NCI-H2227 (cell line): ENCODE measurements around the gene SERPINB7.
A peak's percentile ranks its signal among the peaks of the same experiment; 100 is the strongest.

Source experiments
- DNase-seq: peaks from one replicate; lab custom pipeline; 2025; ENCODE audit not compliant: unreplicated experiment; lab: John Stamatoyannopoulos, UW

Gene SERPINB7

DNA sequence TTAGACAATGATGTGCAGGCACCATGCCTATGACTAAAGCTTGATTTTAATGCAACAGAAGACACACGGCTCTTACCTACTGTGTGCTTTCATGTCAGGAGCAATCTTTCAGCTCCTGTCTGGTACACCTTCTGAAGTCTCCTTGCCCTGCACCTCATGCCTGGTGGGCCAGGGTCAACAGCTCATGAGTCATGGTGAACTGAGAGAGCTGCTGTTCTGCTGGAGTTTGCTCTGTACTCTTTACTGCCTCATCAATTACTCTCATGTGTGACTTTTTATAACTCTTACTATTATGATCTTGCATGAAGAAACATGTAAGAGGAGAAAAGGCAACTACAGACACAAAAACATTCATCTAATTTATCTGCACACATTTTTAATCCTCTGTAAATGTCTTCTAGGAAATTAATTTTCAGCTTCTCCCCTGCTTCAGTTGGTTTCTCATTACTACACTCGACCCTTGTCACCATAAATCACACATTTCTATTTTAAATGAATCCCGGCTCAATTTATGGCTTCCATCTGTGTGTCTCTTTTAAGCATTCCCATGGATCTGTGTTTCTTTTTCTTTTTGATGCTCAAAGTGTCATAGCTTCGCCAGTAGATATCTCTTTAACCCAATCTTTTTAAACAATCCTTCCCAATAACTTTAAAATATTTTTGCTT is 9.7 kb downstream of the SERPINB7 start:
- DNase-seq, result peak; percentile 3

DNA sequence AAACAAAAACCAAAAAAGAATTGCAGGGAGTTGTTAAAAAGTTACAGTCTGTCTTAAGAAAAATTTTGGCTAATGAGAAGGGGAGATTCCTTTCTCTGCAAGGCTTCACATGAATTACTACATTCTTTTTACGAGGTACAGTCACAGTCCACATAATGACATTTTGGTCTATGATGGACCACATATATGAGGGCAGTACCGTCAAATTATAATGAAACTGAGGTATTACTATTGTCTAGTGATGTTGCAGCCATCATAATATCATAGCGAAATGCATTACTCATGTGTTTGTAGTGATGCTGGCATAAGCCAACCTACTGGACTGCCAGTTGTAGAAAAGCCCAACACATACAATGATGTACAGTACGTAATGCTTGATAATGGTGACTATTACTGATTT is 12.5 kb downstream of the SERPINB7 start:
- no peak for DNase-seq

DNA sequence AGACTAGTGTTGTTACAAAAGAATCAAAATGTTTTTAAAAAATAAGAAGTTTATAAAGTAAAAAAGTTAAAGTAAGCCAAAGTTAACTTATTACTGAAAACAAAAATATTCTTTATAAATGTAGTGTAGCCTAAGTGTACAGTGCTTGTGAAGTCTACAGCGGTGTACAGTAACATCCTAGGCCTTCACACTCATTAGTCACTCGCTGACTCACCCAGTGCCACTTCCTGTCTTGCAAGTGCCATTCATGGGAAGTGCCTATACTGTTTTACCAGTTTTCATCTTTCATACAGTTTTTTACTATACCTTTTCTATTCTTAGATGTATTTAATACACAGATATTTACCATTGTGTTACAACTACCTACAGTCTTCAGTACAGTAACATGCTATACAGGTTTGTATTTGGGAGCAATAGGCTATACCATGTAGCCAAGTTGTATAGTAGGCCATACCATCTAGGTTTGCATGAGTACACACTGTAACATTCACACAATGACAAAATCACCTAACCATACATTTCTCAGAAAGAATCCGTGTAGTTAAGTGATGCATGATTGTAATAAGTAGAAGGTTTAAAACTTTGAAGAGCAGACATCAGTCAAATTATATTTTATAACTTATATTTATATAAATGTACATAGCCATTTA is 13.4 kb downstream of the SERPINB7 start:
- DNase-seq, result no peak

DNA sequence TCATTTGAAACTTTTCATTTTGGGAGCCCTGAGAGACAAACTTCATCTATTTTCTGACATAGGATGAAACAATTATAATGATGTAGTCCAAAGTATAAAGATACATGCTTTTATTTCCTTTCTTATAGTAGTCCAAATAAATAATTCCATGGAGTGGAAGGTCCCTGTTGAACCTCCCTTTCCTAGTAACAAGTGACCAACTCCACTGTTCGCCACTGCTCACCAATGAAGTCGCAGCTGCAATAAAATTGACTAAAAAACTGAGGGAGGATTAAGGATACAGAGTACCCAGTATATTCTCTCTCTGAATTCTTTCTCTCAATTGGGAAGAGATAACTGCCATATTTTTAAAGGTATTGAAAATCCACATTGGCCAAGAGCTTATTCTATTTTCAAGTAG is 14.1 kb downstream of the SERPINB7 start:
- DNase-seq, result no peak

GRCh38 chr18:63795606-63796005 is 20.4 kb downstream of the SERPINB7 start:
- no peak for DNase-seq

- DNase-seq, result no peak
These were observed 24.0 kb downstream of the SERPINB7 start for GRCh38 chr18:63799189-63799588.

DNA sequence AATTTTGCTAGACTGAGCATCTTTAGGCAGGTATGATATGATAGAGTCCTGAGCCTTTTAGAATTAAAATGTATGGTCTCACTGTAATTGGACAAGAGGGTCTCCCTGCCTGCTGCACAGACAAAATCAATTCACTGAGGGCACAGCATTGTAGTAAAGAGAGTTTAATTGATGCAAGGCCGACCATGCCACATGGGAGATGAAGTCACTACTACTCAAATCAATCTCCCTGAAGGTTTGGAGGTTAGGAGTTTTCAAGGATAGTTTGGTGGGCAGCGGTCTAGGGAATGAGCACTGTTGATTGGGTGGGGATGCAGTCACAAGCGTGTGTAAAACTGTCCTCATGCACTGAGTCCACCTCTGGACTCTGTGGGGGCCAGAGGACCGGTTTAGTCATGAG is 26.1 kb downstream of the SERPINB7 start:
- DNase-seq, result no peak

DNA sequence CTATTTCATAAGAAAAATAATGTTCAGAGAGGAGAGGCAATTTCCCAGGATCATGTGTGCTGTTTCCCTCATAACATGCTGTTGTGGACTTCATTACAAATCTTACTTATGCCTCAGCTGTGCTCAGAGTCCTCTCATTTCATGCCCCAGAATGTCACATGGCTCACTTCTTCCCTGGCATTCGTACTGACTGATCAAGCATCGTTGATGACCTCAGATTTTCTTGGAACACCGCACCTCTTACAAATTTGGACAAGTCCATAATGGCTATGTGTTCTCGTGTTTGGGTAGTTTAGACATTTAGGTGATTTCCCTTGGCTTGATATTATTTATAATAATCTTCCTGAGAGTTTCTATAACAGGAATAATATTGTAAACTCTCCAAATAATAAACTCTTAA is 32.9 kb downstream of the SERPINB7 start:
- no peak for DNase-seq

- no peak for DNase-seq
These were observed 42.3 kb downstream of the SERPINB7 start for GRCh38 chr18:63817441-63818051.

DNA sequence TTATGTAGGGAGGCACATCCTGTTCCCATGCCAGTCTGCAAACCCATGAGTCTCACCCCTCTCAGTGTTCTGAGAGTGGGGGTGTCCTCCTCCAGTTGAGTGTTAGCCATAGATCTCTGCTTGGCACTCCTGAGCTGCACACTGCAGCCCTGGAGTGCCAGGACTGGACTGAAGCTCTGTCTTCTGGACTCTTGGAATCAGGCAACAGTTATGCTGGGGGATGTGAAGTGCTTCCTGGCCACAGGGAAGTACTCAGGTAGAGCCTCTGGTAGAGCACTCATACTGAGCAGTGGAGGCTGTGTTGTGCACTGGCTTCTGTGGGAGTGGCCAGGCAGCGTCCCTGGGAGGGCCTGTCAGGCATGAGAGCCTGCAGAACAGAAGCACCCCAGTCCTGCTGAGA is 43.0 kb downstream of the SERPINB7 start:
- no peak for DNase-seq

DNA sequence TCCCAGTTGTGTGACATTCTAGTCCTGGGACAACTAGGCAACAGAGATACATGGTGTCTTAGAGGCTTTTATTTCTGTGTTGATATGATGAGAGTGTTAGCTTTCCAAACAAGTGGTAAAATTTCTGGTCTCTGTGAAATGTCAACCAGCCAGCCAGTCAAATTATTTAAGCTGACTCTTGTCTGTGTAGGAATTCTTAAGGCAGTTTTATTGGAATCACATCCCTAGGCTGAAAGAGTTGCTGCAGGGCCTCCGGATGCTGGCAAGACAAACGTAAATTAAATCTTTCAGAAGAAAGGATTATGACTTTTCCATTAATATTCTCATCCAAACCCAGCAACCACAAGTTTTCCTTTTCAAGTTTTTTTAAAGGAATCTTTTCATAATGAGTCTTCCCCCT is 44.6 kb downstream of the SERPINB7 start:
- DNase-seq, result no peak

DNA sequence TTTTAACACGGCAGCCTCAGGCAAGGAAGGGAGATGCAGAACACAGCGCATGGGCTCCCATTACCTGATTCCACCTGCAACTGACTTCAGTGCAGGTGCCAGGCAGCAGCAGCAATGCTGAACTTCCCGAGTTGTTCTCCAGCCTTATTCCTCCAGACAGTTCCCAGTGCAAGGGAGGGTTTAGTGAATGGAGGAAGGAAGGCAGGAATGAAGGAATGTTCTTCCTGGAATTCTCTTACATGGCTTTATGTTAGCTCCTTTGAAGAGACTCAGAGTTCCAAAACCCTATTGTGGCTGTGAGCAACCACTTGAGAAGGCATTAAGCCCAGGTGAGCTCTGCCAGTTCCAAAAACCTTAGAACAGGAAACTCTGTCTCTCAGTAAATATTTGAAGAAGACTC is 45.5 kb downstream of the SERPINB7 start:
- DNase-seq, result no peak

DNA sequence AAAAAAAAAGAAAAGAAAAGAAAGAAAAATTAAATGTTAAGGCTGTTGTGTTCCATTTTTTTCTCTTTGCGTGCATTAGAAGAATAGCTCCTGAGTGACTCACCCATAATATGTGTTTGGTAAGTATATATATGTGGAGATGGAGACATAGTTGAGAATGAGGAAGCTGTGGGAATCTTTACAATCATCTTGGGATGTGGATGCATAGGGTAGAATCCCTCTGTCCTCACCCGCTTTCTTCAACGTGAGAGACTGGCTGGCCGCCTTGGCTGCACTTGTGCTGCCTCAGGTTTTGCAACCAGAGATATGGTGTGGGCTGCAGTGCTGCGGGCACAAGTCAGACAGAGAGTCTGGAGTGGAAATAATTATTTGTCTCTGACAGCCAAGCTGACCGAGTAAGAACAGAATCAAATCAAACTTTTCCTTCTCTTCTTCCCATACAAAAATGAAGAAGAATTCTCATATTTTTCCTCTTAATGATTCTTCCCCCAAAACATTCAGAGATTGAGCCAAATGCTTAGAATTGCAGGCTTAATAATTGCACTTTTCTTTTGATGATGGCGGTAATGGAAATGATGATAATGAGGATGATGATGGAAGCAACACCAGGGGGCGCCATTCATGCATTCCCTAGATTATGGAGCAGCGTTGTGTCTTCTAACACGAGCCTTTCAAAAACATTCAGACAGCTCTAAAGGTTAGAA is 48.5 kb downstream of the SERPINB7 start:
- peak; percentile 13 for DNase-seq

GRCh38 chr18:63824220-63824525 is 49.0 kb downstream of the SERPINB7 start:
- no peak for DNase-seq

DNA sequence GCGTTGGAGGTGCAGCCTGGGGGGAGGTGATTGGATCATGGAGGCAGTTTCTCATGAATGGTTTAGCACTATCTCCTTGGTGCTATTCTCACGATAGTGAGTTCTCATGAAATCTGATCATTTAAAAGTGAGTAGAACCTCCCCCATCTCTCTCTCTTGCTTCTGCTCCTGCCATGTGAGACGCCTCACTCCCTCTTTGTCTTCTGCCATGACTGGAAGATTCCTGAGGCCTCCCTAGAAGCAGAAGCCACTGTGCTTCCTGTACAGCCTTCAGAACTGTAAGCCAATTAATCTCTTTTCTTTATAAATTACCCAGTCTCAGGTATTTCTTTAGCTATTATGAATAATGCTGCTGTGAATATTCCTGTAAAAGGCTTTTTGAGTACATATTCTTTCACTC is 52.9 kb downstream of the SERPINB7 start:
- DNase-seq, result no peak

GRCh38 chr18:63828656-63829055 is 53.4 kb downstream of the SERPINB7 start:
- DNase-seq, result no peak

DNA sequence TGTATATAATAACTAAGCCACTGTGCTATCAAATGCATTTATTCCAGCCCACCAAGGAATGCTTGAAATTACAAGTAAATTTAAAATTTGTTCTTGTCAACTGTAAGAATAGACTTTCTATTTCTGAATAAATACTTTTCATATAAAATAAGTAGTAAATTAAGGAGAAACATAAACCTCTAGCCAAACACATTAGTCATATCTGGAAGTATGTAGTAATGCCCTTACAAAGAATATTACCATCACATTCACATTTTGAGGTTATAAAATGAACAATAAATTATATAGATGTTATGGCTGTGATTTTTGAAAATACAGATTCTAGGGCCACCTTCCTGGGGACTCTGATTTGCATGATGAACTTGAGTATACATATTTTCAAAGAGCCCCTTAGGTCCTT is 54.7 kb downstream of the SERPINB7 start:
- no peak for DNase-seq

DNA sequence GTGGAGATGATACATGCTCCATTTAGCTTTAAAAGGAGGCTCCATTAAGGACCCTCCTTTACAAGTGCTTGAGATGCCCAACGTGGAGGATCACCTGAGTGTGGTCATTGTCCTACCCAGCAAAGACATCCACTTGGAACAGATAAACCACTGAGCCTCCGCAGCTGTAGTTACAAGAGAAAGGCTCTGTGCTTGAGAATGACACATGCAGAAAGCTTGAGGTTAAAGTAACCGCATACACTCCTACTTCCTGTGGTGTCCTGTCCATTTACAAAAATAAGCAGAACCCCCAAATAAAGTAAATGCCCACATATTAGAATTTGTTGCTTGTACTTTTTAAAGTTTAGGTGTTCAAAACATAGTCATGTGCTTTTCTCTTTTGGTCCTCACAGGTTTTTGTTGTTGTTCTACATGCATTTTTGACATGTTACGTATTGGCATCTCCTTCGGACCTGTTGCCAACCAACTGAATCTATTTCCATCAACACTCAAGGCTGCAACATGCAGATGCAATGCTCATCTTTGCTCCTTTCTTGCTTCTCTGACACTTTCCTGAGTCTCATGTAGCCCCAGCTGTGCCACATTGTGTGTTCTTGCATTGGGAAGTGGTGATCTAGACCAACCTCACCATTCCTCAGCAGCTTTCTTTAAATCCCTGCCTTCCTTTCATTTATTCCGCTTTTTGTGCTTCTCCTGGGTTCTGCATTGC is 56.0 kb downstream of the SERPINB7 start:
- no peak for DNase-seq

DNA sequence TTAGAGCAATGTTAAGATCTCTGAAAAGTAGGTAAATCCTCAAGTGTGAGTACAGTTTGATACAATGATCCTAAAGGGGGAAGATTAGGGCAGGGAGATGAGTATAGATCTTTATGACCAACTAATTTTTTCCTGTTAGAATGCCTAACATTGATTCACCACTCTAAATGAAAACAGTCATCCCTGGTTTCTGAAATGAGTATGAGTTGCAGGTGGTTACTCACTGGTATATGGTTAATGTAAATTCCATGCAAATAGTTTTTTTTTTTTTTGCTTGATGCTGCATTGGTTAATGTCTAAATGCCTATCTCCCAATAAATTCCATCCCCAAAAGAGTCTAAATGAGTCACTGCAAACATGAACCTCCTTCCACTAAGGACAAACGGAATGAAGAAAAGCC is 57.3 kb downstream of the SERPINB7 start:
- no peak for DNase-seq

DNA sequence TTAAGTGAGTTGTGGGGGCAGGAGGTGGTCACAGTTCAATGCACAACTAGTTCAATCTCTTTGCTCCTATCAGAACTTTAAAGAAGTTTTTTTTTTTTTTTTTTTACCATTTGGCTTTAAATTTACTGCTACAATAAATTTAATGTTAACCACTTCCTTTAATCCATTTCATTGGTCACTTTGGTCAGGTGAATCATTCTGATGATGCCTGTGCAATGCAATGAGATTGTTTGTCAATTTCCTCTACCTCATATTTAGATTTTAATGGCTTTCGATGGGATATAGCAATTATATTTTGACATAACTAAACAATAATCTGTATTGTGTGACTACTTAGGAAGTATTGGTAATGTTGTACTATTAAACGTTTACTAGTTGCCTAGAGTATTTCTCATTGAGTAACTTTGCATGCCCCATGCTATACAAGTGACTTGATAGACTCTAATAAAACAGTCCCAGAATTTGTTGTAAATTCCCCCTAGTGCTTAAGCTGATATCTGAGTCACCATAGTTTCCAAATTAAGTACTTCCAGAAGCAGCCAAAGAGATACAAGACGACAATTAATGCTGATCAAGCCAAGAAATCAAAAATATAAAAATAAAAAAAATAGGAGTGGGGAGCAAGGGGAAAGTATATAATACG is 59.4 kb downstream of the SERPINB7 start:
- DNase-seq, result no peak

DNA sequence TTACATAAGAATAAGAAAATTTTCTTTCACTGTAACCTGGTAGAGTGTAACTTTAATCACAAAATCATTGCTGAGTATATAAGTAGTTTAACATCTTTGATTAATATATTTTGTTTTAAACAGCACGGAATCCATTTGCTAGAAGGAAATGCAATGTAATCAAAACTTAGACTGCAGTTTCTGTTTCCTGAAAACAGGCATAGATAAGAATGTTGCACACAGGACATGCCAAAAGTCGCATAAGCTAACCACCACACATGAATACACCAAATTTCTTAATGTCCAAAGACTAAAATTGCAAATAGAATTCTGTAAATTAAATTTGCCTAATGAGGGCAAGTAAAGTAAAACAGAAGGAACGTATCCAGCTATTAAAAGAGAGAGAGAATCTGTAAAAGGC is 61.2 kb downstream of the SERPINB7 start:
- no peak for DNase-seq
